ENCODE measurements around the gene ABHD12. TPM values are rescaled to one million over a fixed set of nuclear protein-coding genes. Genes with fewer than 3 reads are reported as not detected.

The ABHD12 gene
- total RNA-seq, 2 donors from 2014 or later, result 48.2 to 52.7 TPM

DNA sequence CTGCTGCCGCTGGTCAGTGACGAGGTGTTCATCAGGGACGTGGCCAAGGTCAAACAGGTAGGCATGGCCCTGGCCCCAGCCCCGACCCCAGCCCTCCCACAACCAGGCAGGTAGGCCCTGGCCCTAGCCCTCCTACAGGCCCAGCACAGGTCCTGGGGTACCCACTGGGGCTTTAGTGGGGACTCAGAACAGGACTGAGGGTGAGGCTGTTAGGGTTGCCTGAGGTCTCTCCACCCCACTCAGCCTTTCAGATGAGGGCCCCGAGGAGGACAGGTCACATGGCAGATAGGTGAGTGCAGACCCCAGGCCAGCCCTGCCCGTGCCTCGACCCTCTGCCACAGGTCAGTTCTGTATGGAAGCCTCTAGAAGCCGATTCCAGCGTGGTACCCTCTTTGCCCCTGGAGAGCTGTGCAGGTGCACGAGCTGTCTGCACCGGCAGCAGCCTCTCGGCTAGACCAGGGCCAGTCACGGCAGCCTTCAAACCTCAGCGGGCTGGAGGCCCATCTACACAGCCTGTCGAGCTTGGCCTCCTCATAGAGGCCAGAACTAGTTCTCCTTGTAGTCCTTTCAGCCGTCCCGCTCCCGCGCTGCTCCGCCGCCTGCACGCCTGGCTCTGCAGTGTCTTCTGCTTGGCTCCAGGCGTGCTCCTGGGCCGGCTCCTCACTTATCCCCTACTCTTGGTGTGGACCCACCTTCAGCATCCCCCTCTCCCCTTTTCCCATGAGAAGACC lies 107.2 kb downstream of the ABHD12 start:
- H3K4me1 Mint-ChIP-seq, result no peaks in the 10 kb centered on the region
- Histone ChIP-seq H3K9ac (ENCODE audit: extremely low read depth, low read length, poor library complexity, severe bottlenecking) (no peak overlapping the region), H3K9me3 (ENCODE audit: control insufficient read depth, low read length) (no peaks in the 10 kb centered on the region), H3K4me1 (ENCODE audit: control insufficient read depth, insufficient read depth, low read length) (no peaks in the 10 kb centered on the region), H3K4me3 (ENCODE audit: low read length) (no peak overlapping the region), H3K27me3 (ENCODE audit: control insufficient read depth, insufficient read depth, low read length, poor library complexity, severe bottlenecking) (no peaks in the 10 kb centered on the region), H3K36me3 (ENCODE audit: control insufficient read depth, insufficient read depth, low read length) (peaks cover 70% of the 10 kb centered on the region), H3K27ac (ENCODE audit: low read depth, low read length) (no peak overlapping the region)
- no peaks in the 10 kb centered on the region for H3K27me3 Mint-ChIP-seq (ENCODE audit: insufficient read depth)
- WGBS, 2 experiments (ENCODE audit: insufficient coverage in 1 of 2, insufficient read length in 1 of 2), result 93 to 95% methylated on average over 15 to 24 of the region's 24 CpGs
- no peak overlapping the region for H3K27ac Mint-ChIP-seq
- TF ChIP-seq CTCF (conservative IDR thresholded peaks at IDR 0.05), result no peak
- no peak for DNase-seq
- H3K36me3 Mint-ChIP-seq (ENCODE audit: low read depth), result peaks cover 58% of the 10 kb centered on the region
- H3K4me3 Mint-ChIP-seq, result no peak overlapping the region
- H3K9me3 Mint-ChIP-seq, result no peaks in the 10 kb centered on the region

DNA sequence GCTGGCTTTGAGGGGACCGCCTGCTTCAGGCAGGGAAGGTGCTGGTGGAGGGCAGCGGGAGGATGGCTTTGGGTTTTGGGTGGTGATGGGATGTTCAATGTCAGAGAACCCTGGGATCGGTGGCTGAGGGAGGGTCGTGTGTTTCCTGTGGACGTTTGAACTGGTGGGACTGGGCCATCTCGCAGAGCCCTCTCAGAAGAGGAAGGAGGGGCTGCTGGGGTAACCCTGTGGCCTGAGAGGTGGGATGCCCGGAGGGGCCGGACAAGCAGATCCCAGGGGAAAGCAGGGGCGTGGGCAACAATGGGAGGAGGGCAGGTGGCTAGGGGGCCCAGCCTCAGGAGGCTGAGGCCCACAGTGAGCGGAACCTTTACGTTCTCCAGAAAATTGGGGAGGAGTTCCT lies 107.8 kb downstream of the ABHD12 start:
- Mint-ChIP-seq H3K27me3 (ENCODE audit: insufficient read depth) (no peaks in the 10 kb centered on the region), H3K27ac (peak overlapping the region; percentile 49), H3K9me3 (no peaks in the 10 kb centered on the region), H3K36me3 (ENCODE audit: low read depth) (peaks cover 55% of the 10 kb centered on the region), H3K4me1 (no peaks in the 10 kb centered on the region), H3K4me3 (no peak overlapping the region)
- Histone ChIP-seq H3K27me3 (ENCODE audit: control insufficient read depth, insufficient read depth, low read length, poor library complexity, severe bottlenecking) (no peaks in the 10 kb centered on the region), H3K36me3 (ENCODE audit: control insufficient read depth, insufficient read depth, low read length) (peaks cover 69% of the 10 kb centered on the region), H3K4me3 (ENCODE audit: low read length) (no peak overlapping the region), H3K9ac (ENCODE audit: extremely low read depth, low read length, poor library complexity, severe bottlenecking) (no peak overlapping the region), H3K9me3 (ENCODE audit: control insufficient read depth, low read length) (no peaks in the 10 kb centered on the region), H3K4me1 (ENCODE audit: control insufficient read depth, insufficient read depth, low read length) (no peaks in the 10 kb centered on the region), H3K27ac (ENCODE audit: low read depth, low read length) (no peak overlapping the region)
- DNase-seq, result no peak
- 91 to 94% methylated on average over 7 to 11 of the region's 11 CpGs for whole genome bisulfite sequencing, 2 experiments (ENCODE audit: insufficient coverage in 1 of 2, insufficient read length in 1 of 2)
- no peak for TF ChIP-seq CTCF (conservative IDR thresholded peaks at IDR 0.05)

DNA sequence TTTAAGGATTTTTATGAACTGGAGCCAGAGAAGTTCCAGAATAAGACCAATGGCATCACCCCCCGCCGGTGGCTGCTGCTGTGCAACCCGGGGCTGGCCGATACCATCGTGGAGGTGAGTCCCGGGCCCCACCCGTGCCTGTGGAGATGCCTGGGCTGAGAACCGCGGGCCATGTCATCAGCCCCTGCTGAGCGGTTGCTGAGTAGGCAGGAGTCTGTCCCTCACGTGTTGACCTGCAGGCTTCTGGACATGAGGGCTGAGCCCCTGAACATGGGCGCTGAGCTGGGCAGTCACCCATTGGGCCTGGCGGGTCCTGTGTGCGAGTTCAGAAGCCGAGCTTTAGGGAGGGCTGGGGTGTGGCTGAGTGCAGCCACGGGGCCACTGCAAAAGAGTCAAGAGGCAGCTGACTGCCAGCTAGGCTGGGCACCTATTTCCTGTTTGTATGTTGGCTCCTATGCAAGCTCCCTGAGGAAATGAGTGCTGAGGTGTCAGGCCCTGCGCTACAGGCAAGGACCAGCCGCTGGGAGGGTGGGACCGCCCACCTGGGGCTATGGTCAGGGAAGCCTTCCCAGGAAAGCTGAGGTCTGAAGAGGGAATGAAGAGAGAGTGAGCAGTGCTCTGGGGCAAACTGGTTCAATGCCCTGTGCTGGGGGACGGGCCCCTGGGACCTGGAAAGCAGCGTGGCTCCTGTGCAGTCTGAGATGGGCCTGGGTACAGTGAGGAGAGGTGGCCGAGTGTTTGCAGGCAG lies 108.4 kb downstream of the ABHD12 start:
- peaks cover 66% of the 10 kb centered on the region for H3K36me3 ChIP-seq (ENCODE audit: control insufficient read depth, insufficient read depth, low read length)

More for the DNA sequence above, 108.4 kb downstream of the ABHD12 start:
- Mint-ChIP-seq H3K27me3 (ENCODE audit: insufficient read depth) (no peaks in the 10 kb centered on the region), H3K4me1 (no peaks in the 10 kb centered on the region), H3K36me3 (ENCODE audit: low read depth) (peaks cover 51% of the 10 kb centered on the region), H3K27ac (peak overlapping the region; percentile 49), H3K9me3 (no peaks in the 10 kb centered on the region), H3K4me3 (no peak overlapping the region)
- Histone ChIP-seq H3K4me1 (ENCODE audit: control insufficient read depth, insufficient read depth, low read length) (no peaks in the 10 kb centered on the region), H3K4me3 (ENCODE audit: low read length) (no peak overlapping the region), H3K27me3 (ENCODE audit: control insufficient read depth, insufficient read depth, low read length, poor library complexity, severe bottlenecking) (no peaks in the 10 kb centered on the region), H3K27ac (ENCODE audit: low read depth, low read length) (no peak overlapping the region), H3K9ac (ENCODE audit: extremely low read depth, low read length, poor library complexity, severe bottlenecking) (no peak overlapping the region), H3K9me3 (ENCODE audit: control insufficient read depth, low read length) (no peaks in the 10 kb centered on the region)
- 91 to 93% methylated on average over 18 to 22 of the region's 22 CpGs for WGBS, 2 experiments (ENCODE audit: insufficient coverage in 1 of 2, insufficient read length in 1 of 2)
- no peak for DNase-seq
- no peak for TF ChIP-seq CTCF (conservative IDR thresholded peaks at IDR 0.05)
